ENCODE data around the gene CCDC148. TPM values are rescaled to one million over a fixed set of nuclear protein-coding genes. Genes with fewer than 3 reads are reported as not detected.

The CCDC148 gene
- polyA plus RNA-seq, 3 donors: not detected

GRCh38 chr2:158130832-158131473 lies 325.6 kb downstream of the CCDC148 start:
- Histone ChIP-seq H2AFZ (ENCODE audit: insufficient read depth, low read depth, low read length, poor library complexity, severe bottlenecking) (peak overlapping the region; percentile 60), H3K9me3 (replicated peaks in 1 of 2; ENCODE audit: control insufficient read depth in 1 of 2, insufficient read depth in 1 of 2, low read length in 2 of 2) (no peaks in the 10 kb centered on the region), H3K79me2 (ENCODE audit: insufficient read depth, low read length) (no peaks in the 10 kb centered on the region), H4K20me1 (ENCODE audit: insufficient read depth, low read length) (no peaks in the 10 kb centered on the region), H3K27me3 (ENCODE audit: control insufficient read depth in 2 of 2, insufficient read depth in 2 of 2, low read length in 2 of 2) (no peaks in the 10 kb centered on the region), H3K27ac (ENCODE audit: low read depth in 1 of 2, low read length in 2 of 2) (no peak overlapping the region), H3K36me3 (replicated peaks in 1 of 2; ENCODE audit: control insufficient read depth in 1 of 2, insufficient read depth in 2 of 2, low read length in 2 of 2) (no peaks in the 10 kb centered on the region), H3K4me1 (ENCODE audit: control insufficient read depth in 1 of 2, insufficient read depth in 2 of 2, low read length in 2 of 2) (peaks cover 0 to 2% of the 10 kb centered on the region in 2 donors), H3K9ac (ENCODE audit: insufficient read depth, low read length, poor library complexity, severe bottlenecking) (no peak overlapping the region), H3K4me2 (replicated peaks; ENCODE audit: extremely low read depth, low read length, poor library complexity, severe bottlenecking) (no peak overlapping the region), H3K4me3 (replicated peaks in 1 of 3; ENCODE audit: low read depth in 2 of 3, low read length in 3 of 3) (no peak overlapping the region)
- H3K36me3 Mint-ChIP-seq: no peaks in the 10 kb centered on the region
- H3K4me3 Mint-ChIP-seq: no peak overlapping the region
- intact Hi-C loops (cut with micrococcal nuclease): no loop called here
- no peak for DNase-seq
- TF ChIP-seq CTCF (IDR thresholded peaks at IDR 0.05): no peak
- peaks cover 0 to 3% (median 0%) of the 10 kb centered on the region in 3 donors for H3K27me3 Mint-ChIP-seq (ENCODE audit: low read depth in 3 of 3)
- 100% methylated on average over 1 of the region's 2 CpGs for WGBS (ENCODE audit: insufficient coverage)
- no peaks in the 10 kb centered on the region for H3K9me3 Mint-ChIP-seq
- peak overlapping the region in 1 of 7 donors; percentile 46 for H3K27ac Mint-ChIP-seq
- H3K4me1 Mint-ChIP-seq: peaks cover 9% of the 10 kb centered on the region

- no peaks in the 10 kb centered on the region for H3K9me3 ChIP-seq (replicated peaks in 1 of 2; ENCODE audit: control insufficient read depth in 1 of 2, insufficient read depth in 1 of 2, low read length in 2 of 2)
- no peaks in the 10 kb centered on the region for H3K27me3 ChIP-seq (ENCODE audit: control insufficient read depth in 2 of 2, insufficient read depth in 2 of 2, low read length in 2 of 2)
- no peak overlapping the region for H3K27ac Mint-ChIP-seq
- no peak overlapping the region for H2AFZ ChIP-seq (ENCODE audit: insufficient read depth, low read depth, low read length, poor library complexity, severe bottlenecking)
- peaks cover 6% of the 10 kb centered on the region for H3K4me1 Mint-ChIP-seq
- H3K4me3 Mint-ChIP-seq: no peak overlapping the region
- no peaks in the 10 kb centered on the region for H3K36me3 ChIP-seq (replicated peaks in 1 of 2; ENCODE audit: control insufficient read depth in 1 of 2, insufficient read depth in 2 of 2, low read length in 2 of 2)
- no peak overlapping the region for H3K27ac ChIP-seq (ENCODE audit: low read depth in 1 of 2, low read length in 2 of 2)
- peaks cover 0 to 2% of the 10 kb centered on the region in 2 donors for H3K4me1 ChIP-seq (ENCODE audit: control insufficient read depth in 1 of 2, insufficient read depth in 2 of 2, low read length in 2 of 2)
- no peaks in the 10 kb centered on the region for H3K9me3 Mint-ChIP-seq
- no peak overlapping the region for H3K4me3 ChIP-seq (replicated peaks in 1 of 3; ENCODE audit: low read depth in 2 of 3, low read length in 3 of 3)
- no peak overlapping the region for H3K4me2 ChIP-seq (replicated peaks; ENCODE audit: extremely low read depth, low read length, poor library complexity, severe bottlenecking)
- H4K20me1 ChIP-seq (ENCODE audit: insufficient read depth, low read length): no peaks in the 10 kb centered on the region
- H3K36me3 Mint-ChIP-seq: no peaks in the 10 kb centered on the region
- H3K79me2 ChIP-seq (ENCODE audit: insufficient read depth, low read length): no peaks in the 10 kb centered on the region
- peaks cover 0 to 3% (median 2%) of the 10 kb centered on the region in 3 donors for H3K27me3 Mint-ChIP-seq (ENCODE audit: low read depth in 3 of 3)
- 94% methylated on average over 3 of the region's 5 CpGs for WGBS (ENCODE audit: insufficient coverage)
- intact Hi-C loops (cut with micrococcal nuclease): no loop called here
- no peak overlapping the region for H3K9ac ChIP-seq (ENCODE audit: insufficient read depth, low read length, poor library complexity, severe bottlenecking)
- TF ChIP-seq CTCF (IDR thresholded peaks at IDR 0.05): no peak
- no peak for DNase-seq
These were observed 327.5 kb downstream of the CCDC148 start for GRCh38 chr2:158129037-158129436.
